HG03571 (cell line): ENCODE data around the gene ZNF484.
"Not testable (repeated sequence)": the region's sequence is repeated elsewhere in the genome, so short reads cannot be mapped to it uniquely, and the experiment has no call there.

Experiments
- ATAC-seq: cut with Tn5 transposase; IDR thresholded peaks from one replicate; pipeline ENCODE4 v1.9.1; 2021; ENCODE audit not compliant: unreplicated experiment

ZNF484 gene

GRCh38 chr9:92877531-92878430 lies at the start of gene ZNF484:
ZNF484 (minus strand) TSS chr9:92878038; CDS start chr9:92875029, 3,009 bp downstream.
- ATAC-seq = peak; percentile 99

DNA sequence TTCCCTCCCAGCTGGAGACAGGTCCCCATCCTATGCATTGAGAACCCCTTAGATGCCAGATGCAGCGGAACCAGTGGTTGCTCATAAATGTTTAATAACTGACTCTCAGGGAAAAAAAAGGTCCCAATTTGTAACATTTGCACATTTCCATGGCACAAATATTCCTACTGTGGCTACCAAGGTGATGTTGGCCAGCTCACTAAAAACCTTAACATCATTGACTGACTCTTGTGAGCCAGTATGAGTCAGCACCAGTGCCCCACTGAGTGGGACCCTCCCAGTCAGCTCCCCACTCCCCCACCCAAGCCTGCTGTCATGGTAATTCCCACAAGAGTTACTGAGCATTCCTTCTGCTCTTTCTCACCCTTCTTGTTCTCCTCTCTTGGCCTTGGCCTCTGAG lies 42.6 kb upstream of the ZNF484 start:
- no peak for ATAC-seq

- no peak for ATAC-seq
Observed at GRCh38 chr9:92917176-92917800, 39.5 kb upstream of the ZNF484 start.

- no peak for ATAC-seq
Observed at GRCh38 chr9:92911511-92912475, 34.0 kb upstream of the ZNF484 start.

DNA sequence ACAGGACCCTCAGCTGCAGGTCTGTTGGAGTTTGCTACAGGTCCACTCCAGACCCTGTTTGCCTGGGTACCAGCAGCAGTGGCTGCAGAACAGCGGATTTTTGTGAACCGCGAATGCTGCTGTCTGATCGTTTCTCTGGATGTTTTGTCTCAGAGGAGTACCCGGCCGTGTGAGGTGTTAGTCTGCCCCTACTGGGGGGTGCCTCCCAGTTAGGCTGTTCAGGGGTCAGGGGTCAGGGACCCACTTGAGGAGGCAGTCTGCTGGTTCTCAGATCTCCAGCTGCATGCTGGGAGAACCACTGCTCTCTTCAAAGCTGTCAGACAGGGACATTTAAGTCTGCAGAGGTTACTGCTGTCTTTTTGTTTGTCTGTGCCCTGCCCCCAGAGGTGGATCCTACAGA lies 27.3 kb upstream of the ZNF484 start:
- ATAC-seq = not testable (repeated sequence)

- ATAC-seq = no peak
Observed at GRCh38 chr9:92897323-92897722, 19.5 kb upstream of the ZNF484 start.

DNA sequence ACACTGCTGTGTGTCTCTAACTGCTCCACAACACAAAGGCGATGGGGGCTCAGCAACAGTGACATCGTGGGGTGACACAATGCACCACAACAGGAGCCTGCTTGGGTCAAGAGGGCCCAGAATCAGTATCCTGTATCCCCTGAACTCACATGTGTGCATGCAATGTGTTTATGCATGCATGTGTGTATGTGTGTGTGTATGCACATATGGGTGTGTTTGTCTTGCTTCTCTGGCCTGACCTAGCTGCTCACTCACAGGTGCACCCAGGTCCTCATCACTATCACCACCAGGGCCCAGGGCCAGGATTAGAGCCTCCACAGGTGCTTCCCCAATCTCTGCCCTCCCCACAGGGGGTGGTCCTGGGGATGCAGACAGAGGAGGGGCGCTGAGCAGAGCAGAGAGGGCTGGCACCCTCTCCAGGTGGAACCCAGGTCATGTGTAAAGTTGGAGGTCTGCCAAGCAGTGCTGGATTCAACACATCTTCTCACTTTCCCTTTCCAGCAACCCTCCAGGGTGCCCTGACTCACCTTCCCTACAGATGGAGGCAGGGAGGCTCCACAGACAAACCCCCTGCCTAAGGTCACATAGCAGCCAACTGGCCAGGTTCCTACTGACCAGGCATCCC lies 18.1 kb upstream of the ZNF484 start:
- no peak for ATAC-seq

DNA sequence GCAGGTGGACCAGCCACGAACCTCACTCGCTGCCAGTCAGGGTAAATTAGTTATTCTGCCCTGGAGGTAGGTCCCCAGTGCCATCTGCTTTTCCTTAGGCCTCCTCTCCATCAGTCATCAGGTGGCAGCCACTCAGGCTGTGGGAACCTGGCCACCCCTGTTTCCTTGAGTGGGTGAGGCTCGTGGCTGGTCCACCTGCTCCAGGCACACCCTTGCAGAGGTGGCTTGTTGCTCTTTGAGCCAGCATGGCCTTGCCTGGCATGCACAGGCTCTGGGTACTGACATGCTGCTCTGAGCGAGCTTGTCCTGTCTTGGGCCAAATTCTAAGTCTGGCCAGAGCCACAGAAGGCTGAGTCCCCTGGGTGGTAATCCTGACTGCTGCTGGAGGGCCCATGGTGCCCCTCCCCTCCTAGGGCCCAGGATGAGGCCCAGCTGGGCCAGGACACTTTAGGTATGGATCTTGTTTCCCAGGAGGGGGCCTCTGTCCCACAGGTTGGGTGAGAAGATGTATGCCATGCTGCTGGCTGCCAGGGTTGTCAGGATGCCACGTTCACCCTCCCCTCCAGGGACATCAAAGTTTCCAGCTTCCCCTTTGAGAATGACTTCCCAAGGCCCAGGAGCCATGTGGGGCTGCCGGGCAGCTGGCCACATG lies 17.0 kb upstream of the ZNF484 start:
- no peak for ATAC-seq

GRCh38 chr9:92893916-92894610 lies 16.2 kb upstream of the ZNF484 start:
- not testable (repeated sequence) for ATAC-seq

DNA sequence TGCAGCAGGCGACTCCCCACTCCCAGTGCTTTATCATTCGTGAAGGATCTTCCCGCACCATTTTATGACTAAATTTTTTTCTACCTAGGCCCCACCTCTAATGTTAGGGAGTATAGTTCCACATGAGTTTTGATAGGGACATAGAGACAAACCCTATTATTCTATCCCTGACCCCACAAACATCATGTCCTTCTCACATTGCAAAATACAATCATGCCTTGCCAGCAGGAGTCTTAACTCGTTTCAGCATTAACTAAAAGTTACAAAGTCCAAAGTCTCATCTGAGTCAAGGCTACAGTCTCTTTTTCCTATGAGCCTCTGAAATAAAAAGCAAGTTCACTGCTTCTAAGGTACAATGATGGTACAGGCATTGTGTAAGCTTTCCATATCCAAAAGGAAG lies 14.4 kb upstream of the ZNF484 start:
- not testable (repeated sequence) for ATAC-seq

DNA sequence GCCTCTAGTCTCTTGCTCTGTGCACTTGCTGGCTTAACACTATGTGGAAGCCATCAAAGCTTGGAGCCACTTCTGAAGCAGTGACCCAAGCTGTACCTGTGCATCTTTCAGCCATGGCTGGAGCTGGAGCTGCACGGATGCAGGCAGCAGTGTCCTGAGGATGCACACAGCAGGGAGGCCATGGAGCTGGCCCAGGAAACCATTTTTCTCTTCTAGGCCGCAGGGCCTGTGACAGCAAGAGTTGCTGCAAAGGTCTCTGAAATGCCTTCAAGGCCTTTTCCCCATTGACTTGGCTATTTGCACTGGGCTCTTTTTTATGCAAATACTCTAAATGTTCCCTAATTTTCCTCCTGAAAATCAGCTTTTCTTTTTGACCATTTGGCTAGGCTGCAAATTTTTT lies 12.9 kb upstream of the ZNF484 start:
- no peak for ATAC-seq

- ATAC-seq = no peak
Observed at GRCh38 chr9:92887880-92888338, 10.1 kb upstream of the ZNF484 start.

- ATAC-seq = not testable (repeated sequence)
Observed at GRCh38 chr9:92886846-92887610, 9.2 kb upstream of the ZNF484 start.

DNA sequence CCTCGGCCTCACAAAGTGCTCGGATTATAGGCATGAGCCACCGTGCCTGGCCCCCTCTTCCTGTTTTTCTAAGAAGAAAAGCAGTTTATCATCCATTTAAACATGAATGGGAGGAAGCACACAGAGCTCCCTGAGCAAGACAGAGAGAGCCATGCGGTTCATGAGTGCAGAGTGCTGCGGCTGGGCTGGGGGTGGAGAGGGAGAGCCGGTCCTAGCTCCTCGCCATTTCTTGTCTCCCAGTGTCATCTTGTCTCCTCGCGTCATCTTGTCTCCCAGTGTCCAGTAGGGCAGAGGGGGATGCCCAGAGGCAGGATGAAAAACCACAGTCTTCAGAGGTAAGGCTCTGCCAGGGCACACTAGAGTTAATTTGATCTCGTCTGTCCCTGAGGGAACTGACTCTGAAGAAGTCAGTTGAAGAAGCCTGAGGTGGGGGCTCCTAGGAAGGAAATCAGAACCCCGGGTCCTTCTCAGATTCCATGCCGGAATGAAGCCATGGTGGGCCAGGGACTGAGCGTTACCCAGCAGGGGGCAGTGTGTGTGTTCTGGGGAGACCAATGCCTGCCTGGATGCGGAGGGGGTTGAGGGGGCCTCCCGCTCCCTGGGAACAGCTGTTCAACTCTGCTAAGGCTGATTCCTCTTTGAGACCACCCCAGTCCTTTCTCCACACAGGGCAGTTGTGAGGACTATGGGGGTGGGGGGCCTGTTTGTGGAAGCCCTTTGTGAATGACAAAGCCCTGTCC lies 6.0 kb upstream of the ZNF484 start:
- ATAC-seq = not testable (repeated sequence)

- no peak for ATAC-seq
Observed at GRCh38 chr9:92882276-92882675, 4.4 kb upstream of the ZNF484 start.

- ATAC-seq = no peak
Observed at GRCh38 chr9:92875373-92875772, 2.5 kb downstream of the ZNF484 start.

DNA sequence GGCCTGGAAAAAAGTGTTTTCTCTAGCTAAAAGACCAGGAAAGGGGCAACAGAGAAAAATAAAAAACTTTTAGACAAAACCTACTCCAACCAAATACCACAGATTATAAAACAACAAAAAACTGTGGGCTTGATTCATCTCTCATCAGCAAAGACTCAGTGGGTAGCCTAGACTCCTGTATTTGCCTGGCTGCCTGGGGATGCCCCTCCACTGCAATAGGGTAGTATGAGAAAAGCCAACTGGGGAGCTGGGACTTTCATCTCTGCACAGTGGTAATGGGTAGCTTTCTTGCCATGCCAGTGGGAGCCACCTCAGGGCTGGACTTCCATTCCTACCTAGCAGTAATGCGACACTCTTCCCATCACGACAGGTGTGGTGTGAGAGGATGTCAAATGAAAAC lies 7.5 kb downstream of the ZNF484 start:
- ATAC-seq = no peak

GRCh38 chr9:92866600-92866999 lies 11.2 kb downstream of the ZNF484 start:
- not testable (repeated sequence) for ATAC-seq
